MM.1S (cell line): Measurements from ENCODE around the gene GTF2F2.

Source experiments
- CTCF ChIP-seq: fragments of 300-600 bp; sonication (generic); IDR thresholded peaks from 2 replicates; pipeline ENCODE4 v1.5.1; 2016; ENCODE audit warnings: antibody characterized with exemption, low read length, mixed read lengths
- EZH2phosphoT487 ChIP-seq: fragments of 300-600 bp; sonication (generic); IDR thresholded peaks from 2 replicates; pipeline ENCODE4 v1.6.1; 2018; ENCODE audit warnings: antibody characterized with exemption, low read length

DNA sequence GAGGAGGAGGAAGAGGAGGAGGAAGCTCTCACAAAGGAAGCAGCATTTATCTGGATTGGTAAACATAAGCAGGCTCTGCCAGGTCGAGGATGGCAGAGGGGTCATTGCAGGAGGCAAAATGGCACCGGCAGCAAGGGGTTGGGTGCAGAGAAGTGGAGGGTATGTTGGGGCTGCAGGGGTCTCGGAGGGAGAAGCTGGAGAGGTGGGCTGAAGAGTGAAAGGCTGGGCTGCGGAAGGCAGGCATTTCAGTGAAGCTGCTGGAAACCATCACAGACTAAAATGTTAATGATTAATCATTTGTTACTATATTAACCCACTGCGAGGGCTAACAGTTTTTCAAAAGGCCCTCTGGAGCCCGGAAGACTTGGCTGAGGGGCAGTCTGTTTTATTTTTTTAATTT, 196.0 kb downstream of the GTF2F2 start:
- TF ChIP-seq EZH2phosphoT487 (no peak), CTCF (no peak)
